B cell (primary cell): Measurements from ENCODE around the gene GTF2A1.

Experiments used
- EZH2 ChIP-seq: IDR thresholded peaks from 2 replicates; pipeline ENCODE4 v1.6.1; 2012; ENCODE audit warnings: borderline replicate concordance, low read depth, mild to moderate bottlenecking, moderate library complexity, low read length; ENCODE audit not compliant: insufficient read depth, poor library complexity, severe bottlenecking
- TF ChIP-seq, protein P1 (sequence below): fragments of 200-600 bp; IDR thresholded peaks from one replicate; pipeline ENCODE4 v1.8.0; 2022; ENCODE audit warnings: antibody characterized with exemption, mild to moderate bottlenecking

DNA sequence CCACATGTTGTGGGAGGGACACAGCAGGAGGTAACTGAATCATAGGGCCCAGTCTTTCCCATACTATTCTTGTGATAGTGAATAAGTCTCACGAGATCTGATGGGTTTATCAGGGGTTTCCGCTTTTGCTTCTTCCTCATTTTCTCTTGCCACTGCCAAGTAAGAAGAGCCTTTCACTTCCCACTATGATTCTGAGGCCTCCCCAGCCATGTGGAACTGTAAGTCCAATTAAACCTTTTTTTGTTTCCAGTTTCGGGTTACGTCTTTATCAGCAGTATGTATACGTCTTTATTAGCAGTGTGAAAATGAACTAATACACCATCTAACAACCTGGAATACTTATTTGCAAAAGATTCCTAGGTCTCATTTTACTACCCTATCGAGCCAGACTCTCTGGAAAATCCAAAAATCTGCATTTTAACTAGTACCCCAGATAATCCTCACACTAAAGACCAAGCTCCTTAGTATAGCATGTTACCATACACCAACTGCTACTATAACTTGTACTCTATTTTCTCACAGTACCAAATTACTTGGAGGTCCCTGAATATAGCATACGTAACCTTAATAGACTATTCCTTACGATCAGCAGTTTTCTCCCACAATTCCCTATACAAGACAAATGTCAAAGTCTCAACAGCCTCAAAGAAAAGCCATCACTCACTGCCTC is 11.5 kb downstream of the GTF2A1 start:
- TF ChIP-seq, protein P1, sequence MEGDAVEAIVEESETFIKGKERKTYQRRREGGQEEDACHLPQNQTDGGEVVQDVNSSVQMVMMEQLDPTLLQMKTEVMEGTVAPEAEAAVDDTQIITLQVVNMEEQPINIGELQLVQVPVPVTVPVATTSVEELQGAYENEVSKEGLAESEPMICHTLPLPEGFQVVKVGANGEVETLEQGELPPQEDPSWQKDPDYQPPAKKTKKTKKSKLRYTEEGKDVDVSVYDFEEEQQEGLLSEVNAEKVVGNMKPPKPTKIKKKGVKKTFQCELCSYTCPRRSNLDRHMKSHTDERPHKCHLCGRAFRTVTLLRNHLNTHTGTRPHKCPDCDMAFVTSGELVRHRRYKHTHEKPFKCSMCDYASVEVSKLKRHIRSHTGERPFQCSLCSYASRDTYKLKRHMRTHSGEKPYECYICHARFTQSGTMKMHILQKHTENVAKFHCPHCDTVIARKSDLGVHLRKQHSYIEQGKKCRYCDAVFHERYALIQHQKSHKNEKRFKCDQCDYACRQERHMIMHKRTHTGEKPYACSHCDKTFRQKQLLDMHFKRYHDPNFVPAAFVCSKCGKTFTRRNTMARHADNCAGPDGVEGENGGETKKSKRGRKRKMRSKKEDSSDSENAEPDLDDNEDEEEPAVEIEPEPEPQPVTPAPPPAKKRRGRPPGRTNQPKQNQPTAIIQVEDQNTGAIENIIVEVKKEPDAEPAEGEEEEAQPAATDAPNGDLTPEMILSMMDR = no peak
- no peak for TF ChIP-seq EZH2
